ENCODE measurements around the gene WEE1. TPM values are rescaled to one million over a fixed set of nuclear protein-coding genes. Genes with fewer than 3 reads are reported as not detected.

The WEE1 gene
- total RNA-seq = 65.9 TPM

DNA sequence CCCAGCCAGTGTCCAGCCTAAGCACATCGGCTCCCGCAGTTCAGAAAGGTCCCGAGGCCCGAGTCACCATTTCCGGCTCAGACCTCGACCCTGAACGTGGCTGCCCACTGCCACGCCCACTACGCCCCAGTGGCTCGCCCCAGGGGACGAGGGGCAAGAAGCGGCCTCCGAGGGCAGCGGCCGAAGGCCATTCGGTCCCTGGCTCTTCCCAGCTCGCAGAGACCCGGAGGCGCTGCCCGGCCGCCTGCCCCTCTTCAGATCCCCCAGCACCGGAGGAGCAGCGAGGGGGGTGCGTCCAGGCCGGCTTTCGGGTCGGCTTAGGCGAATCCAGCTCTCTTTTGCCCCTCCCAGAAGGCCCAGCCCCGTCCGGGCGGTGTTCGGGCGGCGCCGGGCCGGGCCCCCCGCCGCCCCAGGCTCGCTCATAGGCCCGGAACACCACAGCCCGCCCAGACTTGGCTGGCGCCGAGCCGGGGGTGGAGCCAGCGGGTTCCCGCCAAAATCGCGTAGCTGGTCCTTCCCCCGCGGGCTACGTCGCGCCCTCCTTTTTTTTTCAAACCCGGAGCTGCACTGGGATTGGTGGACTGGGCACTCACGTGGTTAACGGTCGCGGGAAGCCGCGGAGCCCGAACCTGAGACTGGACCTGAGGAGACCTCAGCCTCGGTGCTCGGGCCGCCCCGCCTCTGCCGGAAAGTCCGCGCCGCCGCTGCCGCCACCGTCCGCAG, at the start of gene WEE1:
WEE1 (plus strand) TSS at position 619 of the 723 bp plus-strand sequence. CDS start 264 bp downstream, outside the sequence.

Small RNA genes lying within 50 kb of the gene (small RNA-seq; reads per million reads assigned to genes)
- not detected for gene RF01210 (ENCODE audit: low replicate concordance)

Other genes with a start within 250 kb of the WEE1 start
- 113 TPM for gene IPO7, start 189.0 kb upstream of the WEE1 start, total RNA-seq
- gene ZNF143, start 112.7 kb upstream of the WEE1 start, total RNA-seq = 30.1 TPM
- 21.4 TPM for gene SWAP70, start 90.4 kb downstream of the WEE1 start, total RNA-seq

Measured in metanephros (tissue), 2 donors.